Lower leg skin (tissue), 3 donors: ENCODE measurements around the gene NIPSNAP3A.

Source experiments
- POLR2A ChIP-seq, 2 donors: fragments of 450-650 bp; IDR thresholded peaks; one replicate each; pipeline ENCODE4 v1.6.1; 2016 to 2017; ENCODE audit warnings: antibody characterized with exemption in 2 of 2, mild to moderate bottlenecking in 1 of 2, moderate library complexity in 1 of 2
- TF ChIP-seq, protein P1 (sequence below), 3 donors: fragments of 450-650 bp; IDR thresholded peaks; one replicate each; pipeline ENCODE4 v1.5.1; 2016; ENCODE audit warnings: antibody characterized with exemption in 3 of 3, mild to moderate bottlenecking in 3 of 3, moderate library complexity in 2 of 3

DNA sequence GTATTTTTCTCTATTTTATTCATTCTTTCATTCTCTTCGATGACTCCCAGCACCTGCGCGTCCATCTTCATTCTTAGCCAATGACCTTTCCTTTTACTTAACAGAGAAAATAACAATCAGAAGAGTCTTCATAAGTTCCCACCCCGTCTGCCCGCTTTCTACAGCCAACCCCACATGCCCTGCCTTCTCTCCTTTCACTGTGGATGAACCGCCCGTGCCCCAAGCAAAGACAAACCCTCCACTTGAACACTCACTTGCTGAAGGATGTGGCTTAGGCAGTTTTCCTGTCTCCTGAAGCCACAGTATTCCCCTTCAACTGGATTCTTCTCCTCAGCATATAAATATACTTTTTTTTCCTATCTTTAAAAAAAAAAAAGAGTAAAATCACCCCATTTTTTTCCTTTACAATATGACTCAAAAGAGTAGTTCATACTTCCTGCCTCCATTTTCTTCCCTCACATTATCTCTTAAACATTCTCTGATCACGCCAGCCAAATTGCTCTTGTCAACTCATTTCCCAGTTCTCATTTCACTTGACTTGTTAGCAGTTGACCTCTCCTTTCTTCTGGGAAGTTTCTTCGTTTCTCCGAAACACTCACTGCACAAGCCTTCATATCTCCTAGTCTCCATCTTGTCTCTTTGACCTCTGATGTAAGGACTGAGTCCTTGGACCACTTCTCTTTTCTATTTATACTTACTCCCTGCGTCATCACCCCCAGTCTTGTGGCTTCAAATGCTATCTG lies 27.5 kb downstream of the NIPSNAP3A start:
- TF ChIP-seq, protein P1, sequence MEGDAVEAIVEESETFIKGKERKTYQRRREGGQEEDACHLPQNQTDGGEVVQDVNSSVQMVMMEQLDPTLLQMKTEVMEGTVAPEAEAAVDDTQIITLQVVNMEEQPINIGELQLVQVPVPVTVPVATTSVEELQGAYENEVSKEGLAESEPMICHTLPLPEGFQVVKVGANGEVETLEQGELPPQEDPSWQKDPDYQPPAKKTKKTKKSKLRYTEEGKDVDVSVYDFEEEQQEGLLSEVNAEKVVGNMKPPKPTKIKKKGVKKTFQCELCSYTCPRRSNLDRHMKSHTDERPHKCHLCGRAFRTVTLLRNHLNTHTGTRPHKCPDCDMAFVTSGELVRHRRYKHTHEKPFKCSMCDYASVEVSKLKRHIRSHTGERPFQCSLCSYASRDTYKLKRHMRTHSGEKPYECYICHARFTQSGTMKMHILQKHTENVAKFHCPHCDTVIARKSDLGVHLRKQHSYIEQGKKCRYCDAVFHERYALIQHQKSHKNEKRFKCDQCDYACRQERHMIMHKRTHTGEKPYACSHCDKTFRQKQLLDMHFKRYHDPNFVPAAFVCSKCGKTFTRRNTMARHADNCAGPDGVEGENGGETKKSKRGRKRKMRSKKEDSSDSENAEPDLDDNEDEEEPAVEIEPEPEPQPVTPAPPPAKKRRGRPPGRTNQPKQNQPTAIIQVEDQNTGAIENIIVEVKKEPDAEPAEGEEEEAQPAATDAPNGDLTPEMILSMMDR (IDR thresholded peaks at IDR 0.05): no peak
- TF ChIP-seq POLR2A (IDR thresholded peaks at IDR 0.05): no peak
